ENCODE measurements around the gene IFI27L2. TPM values are rescaled to one million over a fixed set of nuclear protein-coding genes. Genes with fewer than 3 reads are reported as not detected.

Gene IFI27L2
- total and polyA plus RNA-seq, 12 donors = 51.3 to 499 (median 120) TPM

GRCh38 chr14:94144765-94145164 is 15.4 kb upstream of the IFI27L2 start:
- TF ChIP-seq CTCF (IDR thresholded peaks at IDR 0.05) = no peak
- TF ChIP-seq POLR2A (IDR thresholded peaks at IDR 0.05) = no peak
- Histone ChIP-seq H3K4me3 (no peak overlapping the region), H3K36me3 (replicated peaks in 1 of 2) (no peaks in the 10 kb centered on the region), H3K4me1 (replicated peaks in 1 of 2) (no peaks in the 10 kb centered on the region), H3K27me3 (no peaks in the 10 kb centered on the region), H3K27ac (no peak overlapping the region), H3K9me3 (replicated peaks in 1 of 3) (no peaks in the 10 kb centered on the region)
- intact Hi-C loops (cut with DNase I) = no loop called here
- no peak for DNase-seq
- 33 to 83% (median 70%) methylated on average over 1 of the region's 1 CpG for WGBS, 4 donors

GRCh38 chr14:94143711-94144110 is 14.3 kb upstream of the IFI27L2 start:
- Histone ChIP-seq H3K27me3 (no peaks in the 10 kb centered on the region), H3K36me3 (replicated peaks in 1 of 2) (no peaks in the 10 kb centered on the region), H3K4me1 (replicated peaks in 1 of 2) (no peaks in the 10 kb centered on the region), H3K4me3 (no peak overlapping the region), H3K9me3 (replicated peaks in 1 of 3) (no peaks in the 10 kb centered on the region), H3K27ac (no peak overlapping the region)
- 77 to 92% (median 83%) methylated on average over 4 of the region's 4 CpGs for WGBS, 4 donors
- intact Hi-C loops (cut with DNase I) = no loop called here
- no peak for DNase-seq
- TF ChIP-seq CTCF (IDR thresholded peaks at IDR 0.05) (no peak), POLR2A (IDR thresholded peaks at IDR 0.05) (no peak)

GRCh38 chr14:94143239-94143638 is 13.8 kb upstream of the IFI27L2 start:
- WGBS, 4 donors = 74 to 88% (median 84%) methylated on average over 3 of the region's 3 CpGs
- no peaks in the 10 kb centered on the region for H3K27me3 ChIP-seq
- no peaks in the 10 kb centered on the region for H3K4me1 ChIP-seq (replicated peaks in 1 of 2)
- no peak overlapping the region for H3K4me3 ChIP-seq
- no peaks in the 10 kb centered on the region for H3K36me3 ChIP-seq (replicated peaks in 1 of 2)
- no peaks in the 10 kb centered on the region for H3K9me3 ChIP-seq (replicated peaks in 1 of 3)
- DNase-seq = no peak
- H3K27ac ChIP-seq = no peak overlapping the region
- intact Hi-C loops (cut with DNase I) = no loop called here
- peak in 2 of 6 experiments; percentile 9 to 18 for TF ChIP-seq CTCF (IDR thresholded peaks at IDR 0.05)
- no peak for TF ChIP-seq POLR2A (IDR thresholded peaks at IDR 0.05)

- no peaks in the 10 kb centered on the region for H3K36me3 ChIP-seq (replicated peaks in 1 of 2)
- 70 to 93% (median 79%) methylated on average over 1 of the region's 1 CpG for WGBS, 4 donors
- no peaks in the 10 kb centered on the region for H3K9me3 ChIP-seq (replicated peaks in 1 of 3)
- no peak overlapping the region for H3K4me3 ChIP-seq
- no peaks in the 10 kb centered on the region for H3K27me3 ChIP-seq
- H3K27ac ChIP-seq = no peak overlapping the region
- DNase-seq = no peak
- TF ChIP-seq POLR2A (IDR thresholded peaks at IDR 0.05) (no peak), CTCF (IDR thresholded peaks at IDR 0.05) (no peak)
- H3K4me1 ChIP-seq (replicated peaks in 1 of 2) = no peaks in the 10 kb centered on the region
- intact Hi-C loops (cut with DNase I) = no loop called here
Measured at GRCh38 chr14:94142836-94143235, 13.4 kb upstream of the IFI27L2 start.

Data from adrenal gland (tissue), 12 donors.